ENCODE data around the gene ZNF695. TPM values are rescaled to one million over a fixed set of nuclear protein-coding genes. Genes with fewer than 3 reads are reported as not detected.

ZNF695 gene
- total RNA-seq, 1 donor from 2014 or later = 2.5 TPM

- H3K9me3 Mint-ChIP-seq (ENCODE audit: unreplicated experiment) = peaks cover 33% of the 10 kb centered on the region
- no peak overlapping the region for H3K27ac Mint-ChIP-seq (ENCODE audit: unreplicated experiment)
- no peaks in the 10 kb centered on the region for H3K27me3 Mint-ChIP-seq (ENCODE audit: low read depth, unreplicated experiment)
- TF ChIP-seq EZH2 (IDR thresholded peaks at IDR 0.05; ENCODE audit: insufficient read depth, low read length) = no peak
- TF ChIP-seq CTCF (IDR thresholded peaks at IDR 0.05; ENCODE audit: insufficient read depth, low read depth, low read length) = no peak
- DNase-seq (ENCODE audit: low read depth) (peak; percentile 57), FAIRE-seq (no peak)
- H3K36me3 Mint-ChIP-seq (ENCODE audit: low read depth, unreplicated experiment) = peaks cover 18% of the 10 kb centered on the region
- Histone ChIP-seq H3K4me1 (ENCODE audit: insufficient read depth, low read length) (no peaks in the 10 kb centered on the region), H3K36me3 (ENCODE audit: insufficient read depth, low read length) (no peaks in the 10 kb centered on the region), H3K4me3 (ENCODE audit: insufficient read depth, low read depth, low read length) (no peak overlapping the region), H3K27ac (ENCODE audit: low read depth, low read length) (no peak overlapping the region), H2AFZ (ENCODE audit: low read depth, low read length) (no peak overlapping the region), H3K27me3 (ENCODE audit: insufficient read depth, low read length) (no peaks in the 10 kb centered on the region), H3K4me2 (ENCODE audit: low read length) (peak overlapping the region; percentile 28), H3K79me2 (ENCODE audit: insufficient read depth, low read length) (peaks cover 55% of the 10 kb centered on the region), H4K20me1 (ENCODE audit: insufficient read depth, low read length) (no peaks in the 10 kb centered on the region), H3K9ac (ENCODE audit: low read length) (no peak overlapping the region), H3K9me3 (ENCODE audit: insufficient read depth, low read depth, low read length) (peaks cover 4% of the 10 kb centered on the region)
- no peaks in the 10 kb centered on the region for H3K4me1 Mint-ChIP-seq (ENCODE audit: low read depth, unreplicated experiment)
- H3K4me3 Mint-ChIP-seq (ENCODE audit: unreplicated experiment) = no peak overlapping the region
Measured at GRCh38 chr1:247054992-247055415, 47.1 kb upstream of the ZNF695 start.

DNA sequence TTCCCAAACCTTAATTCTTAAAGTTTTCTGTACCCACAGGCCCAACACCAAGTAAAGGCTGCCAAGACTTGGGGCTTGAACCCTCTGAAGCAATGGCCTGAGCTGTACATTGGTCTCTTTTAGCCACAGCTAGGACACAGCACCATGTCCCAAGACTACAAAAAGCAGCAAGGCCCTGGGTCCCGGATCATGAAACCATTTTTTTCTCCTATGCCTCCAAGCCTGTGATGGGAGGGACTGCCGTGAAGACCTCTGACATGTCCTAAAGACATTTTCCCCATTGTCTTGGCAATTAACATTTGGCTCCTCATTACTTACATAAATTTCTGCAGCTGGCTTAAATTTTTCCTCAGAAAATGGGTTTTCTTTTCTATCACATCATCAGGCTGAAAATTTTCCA is 39.8 kb upstream of the ZNF695 start:
- H3K27me3 Mint-ChIP-seq (ENCODE audit: low read depth, unreplicated experiment) = no peaks in the 10 kb centered on the region
- H3K9me3 Mint-ChIP-seq (ENCODE audit: unreplicated experiment) = peaks cover 61% of the 10 kb centered on the region
- H3K27ac ChIP-seq (ENCODE audit: low read depth, low read length) = no peak overlapping the region
- H3K4me1 Mint-ChIP-seq (ENCODE audit: low read depth, unreplicated experiment) = no peaks in the 10 kb centered on the region
- H3K36me3 Mint-ChIP-seq (ENCODE audit: low read depth, unreplicated experiment) = peaks cover 43% of the 10 kb centered on the region
- H3K9ac ChIP-seq (ENCODE audit: low read length) = no peak overlapping the region
- TF ChIP-seq EZH2 (IDR thresholded peaks at IDR 0.05; ENCODE audit: insufficient read depth, low read length) = no peak
- no peak for TF ChIP-seq CTCF (IDR thresholded peaks at IDR 0.05; ENCODE audit: insufficient read depth, low read depth, low read length)
- no peak overlapping the region for H3K4me3 Mint-ChIP-seq (ENCODE audit: unreplicated experiment)
- DNase-seq (ENCODE audit: low read depth) = no peak
- peaks cover 28% of the 10 kb centered on the region for H3K9me3 ChIP-seq (ENCODE audit: insufficient read depth, low read depth, low read length)
- no peaks in the 10 kb centered on the region for H3K27me3 ChIP-seq (ENCODE audit: insufficient read depth, low read length)
- no peaks in the 10 kb centered on the region for H4K20me1 ChIP-seq (ENCODE audit: insufficient read depth, low read length)
- H2AFZ ChIP-seq (ENCODE audit: low read depth, low read length) = no peak overlapping the region
- no peak overlapping the region for H3K4me3 ChIP-seq (ENCODE audit: insufficient read depth, low read depth, low read length)
- H3K4me2 ChIP-seq (ENCODE audit: low read length) = no peak overlapping the region
- peaks cover 25% of the 10 kb centered on the region for H3K79me2 ChIP-seq (ENCODE audit: insufficient read depth, low read length)
- FAIRE-seq = no peak
- H3K36me3 ChIP-seq (ENCODE audit: insufficient read depth, low read length) = no peaks in the 10 kb centered on the region
- no peaks in the 10 kb centered on the region for H3K4me1 ChIP-seq (ENCODE audit: insufficient read depth, low read length)
- H3K27ac Mint-ChIP-seq (ENCODE audit: unreplicated experiment) = no peak overlapping the region

DNA sequence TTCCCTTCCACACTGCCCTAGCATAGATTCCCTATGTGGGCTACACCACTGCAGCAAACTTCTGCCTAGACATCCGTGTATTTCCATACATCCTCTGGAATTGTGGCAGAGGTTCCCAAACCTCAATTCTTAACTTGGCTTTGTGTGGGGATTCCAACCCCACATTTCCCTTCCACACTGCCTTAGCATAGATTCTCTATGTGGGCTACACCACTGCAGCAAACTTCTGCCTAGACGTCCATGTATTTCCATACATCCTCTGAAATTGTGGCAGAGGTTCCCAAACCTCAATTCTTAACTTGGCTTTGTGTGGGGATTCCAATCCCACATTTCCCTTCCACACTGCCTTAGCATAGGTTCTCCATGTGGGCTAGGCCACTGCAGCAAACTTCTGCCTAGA is 39.4 kb upstream of the ZNF695 start:
- H3K4me1 ChIP-seq (ENCODE audit: insufficient read depth, low read length) = no peaks in the 10 kb centered on the region
- no peak overlapping the region for H2AFZ ChIP-seq (ENCODE audit: low read depth, low read length)
- peaks cover 26% of the 10 kb centered on the region for H3K79me2 ChIP-seq (ENCODE audit: insufficient read depth, low read length)
- no peaks in the 10 kb centered on the region for H4K20me1 ChIP-seq (ENCODE audit: insufficient read depth, low read length)
- H3K27ac Mint-ChIP-seq (ENCODE audit: unreplicated experiment) = no peak overlapping the region
- FAIRE-seq (no peak), DNase-seq (ENCODE audit: low read depth) (no peak)
- H3K9me3 ChIP-seq (ENCODE audit: insufficient read depth, low read depth, low read length) = peaks cover 25% of the 10 kb centered on the region
- H3K36me3 Mint-ChIP-seq (ENCODE audit: low read depth, unreplicated experiment) = peaks cover 41% of the 10 kb centered on the region
- H3K4me2 ChIP-seq (ENCODE audit: low read length) = no peak overlapping the region
- H3K36me3 ChIP-seq (ENCODE audit: insufficient read depth, low read length) = no peaks in the 10 kb centered on the region
- no peak for TF ChIP-seq CTCF (IDR thresholded peaks at IDR 0.05; ENCODE audit: insufficient read depth, low read depth, low read length)
- no peak overlapping the region for H3K27ac ChIP-seq (ENCODE audit: low read depth, low read length)
- H3K4me3 Mint-ChIP-seq (ENCODE audit: unreplicated experiment) = no peak overlapping the region
- peaks cover 59% of the 10 kb centered on the region for H3K9me3 Mint-ChIP-seq (ENCODE audit: unreplicated experiment)
- no peaks in the 10 kb centered on the region for H3K4me1 Mint-ChIP-seq (ENCODE audit: low read depth, unreplicated experiment)
- H3K27me3 ChIP-seq (ENCODE audit: insufficient read depth, low read length) = no peaks in the 10 kb centered on the region
- no peaks in the 10 kb centered on the region for H3K27me3 Mint-ChIP-seq (ENCODE audit: low read depth, unreplicated experiment)
- no peak overlapping the region for H3K4me3 ChIP-seq (ENCODE audit: insufficient read depth, low read depth, low read length)
- H3K9ac ChIP-seq (ENCODE audit: low read length) = no peak overlapping the region

All from astrocyte (in vitro differentiated cells and primary cell).